SK-N-SH (cell line): ENCODE measurements around the gene NCKAP5.

Source experiments
- FOSL2 ChIP-seq: IDR thresholded peaks from 2 replicates; pipeline ENCODE4 v1.4.0; 2012; ENCODE audit warnings: low read depth, mild to moderate bottlenecking, moderate library complexity, borderline replicate concordance
- GATA2 ChIP-seq: sonication (generic); formaldehyde crosslinking; IDR thresholded peaks from 2 replicates; pipeline ENCODE4 v1.5.0; 2020; ENCODE audit warnings: mild to moderate bottlenecking, missing genetic modification reagents
- NRF1 ChIP-seq: IDR thresholded peaks from 2 replicates; pipeline ENCODE4 v1.6.1; 2012; ENCODE audit warnings: low read depth, mild to moderate bottlenecking, low read length
- RXRA ChIP-seq: IDR thresholded peaks from 2 replicates; pipeline ENCODE4 v1.4.0; 2012; ENCODE audit warnings: low read depth, mild to moderate bottlenecking, borderline replicate concordance
- TF ChIP-seq, protein P1 (sequence below): fragments of 200-600 bp; sonication (generic); IDR thresholded peaks from 2 replicates; pipeline ENCODE4 v1.6.1; 2017; ENCODE audit warnings: antibody characterized with exemption, mild to moderate bottlenecking, moderate library complexity

DNA sequence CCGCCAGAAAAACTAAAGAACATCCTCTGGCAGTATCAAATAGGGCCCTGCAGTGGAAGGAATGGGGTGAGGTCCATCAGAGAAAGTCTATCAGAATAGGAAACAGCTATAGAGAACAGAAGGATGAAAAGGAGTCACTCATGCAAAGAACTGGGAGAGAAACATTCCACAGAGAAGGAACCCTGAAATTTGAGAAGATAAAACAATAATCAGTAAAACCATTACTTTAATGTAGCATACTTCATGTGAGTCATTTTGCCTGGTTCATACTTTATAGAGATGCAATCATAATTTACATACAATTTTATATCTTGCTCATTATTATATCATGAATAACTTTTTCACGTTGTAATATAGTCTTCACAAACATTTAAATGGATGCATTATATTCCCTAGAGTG is 402.2 kb downstream of the NCKAP5 start:
- TF ChIP-seq GATA2 (CRISPR knock-in tag) = no peak
- no peak for TF ChIP-seq RXRA
- no peak for TF ChIP-seq NRF1
- TF ChIP-seq, protein P1, sequence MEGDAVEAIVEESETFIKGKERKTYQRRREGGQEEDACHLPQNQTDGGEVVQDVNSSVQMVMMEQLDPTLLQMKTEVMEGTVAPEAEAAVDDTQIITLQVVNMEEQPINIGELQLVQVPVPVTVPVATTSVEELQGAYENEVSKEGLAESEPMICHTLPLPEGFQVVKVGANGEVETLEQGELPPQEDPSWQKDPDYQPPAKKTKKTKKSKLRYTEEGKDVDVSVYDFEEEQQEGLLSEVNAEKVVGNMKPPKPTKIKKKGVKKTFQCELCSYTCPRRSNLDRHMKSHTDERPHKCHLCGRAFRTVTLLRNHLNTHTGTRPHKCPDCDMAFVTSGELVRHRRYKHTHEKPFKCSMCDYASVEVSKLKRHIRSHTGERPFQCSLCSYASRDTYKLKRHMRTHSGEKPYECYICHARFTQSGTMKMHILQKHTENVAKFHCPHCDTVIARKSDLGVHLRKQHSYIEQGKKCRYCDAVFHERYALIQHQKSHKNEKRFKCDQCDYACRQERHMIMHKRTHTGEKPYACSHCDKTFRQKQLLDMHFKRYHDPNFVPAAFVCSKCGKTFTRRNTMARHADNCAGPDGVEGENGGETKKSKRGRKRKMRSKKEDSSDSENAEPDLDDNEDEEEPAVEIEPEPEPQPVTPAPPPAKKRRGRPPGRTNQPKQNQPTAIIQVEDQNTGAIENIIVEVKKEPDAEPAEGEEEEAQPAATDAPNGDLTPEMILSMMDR = no peak
- TF ChIP-seq FOSL2 = no peak
